Measurements from ENCODE around the gene FOXC2. TPM values are rescaled to one million over a fixed set of nuclear protein-coding genes. Genes with fewer than 3 reads are reported as not detected.

FOXC2 gene
- total and polyA plus RNA-seq, 2 donors (not counting 1 experiment from before 2014, with no cell fraction given), result 0.50 to 1.1 TPM

- Histone ChIP-seq H3K27me3 (ENCODE audit: control insufficient read depth, insufficient read depth, low read length) (no peaks in the 10 kb centered on the region), H3K4me2 (ENCODE audit: extremely low read depth, insufficient read depth, low read length) (no peak overlapping the region), H2AFZ (ENCODE audit: low read length) (no peak overlapping the region), H3K4me1 (ENCODE audit: control insufficient read depth, extremely low read depth, insufficient read depth, low read length) (peaks cover 3% of the 10 kb centered on the region), H3K9ac (ENCODE audit: insufficient read depth, low read length) (no peak overlapping the region), H3K27ac (ENCODE audit: insufficient read depth, low read length) (no peak overlapping the region), H3K36me3 (ENCODE audit: control insufficient read depth, insufficient read depth, low read length) (peaks cover 6% of the 10 kb centered on the region), H3K9me3 (ENCODE audit: control insufficient read depth, insufficient read depth, low read depth, low read length) (no peaks in the 10 kb centered on the region), H3K79me2 (ENCODE audit: control insufficient read depth, insufficient read depth, low read length) (peaks cover 68% of the 10 kb centered on the region), H3K4me3 (replicated peaks in 1 of 4; ENCODE audit: control extremely low read depth in 1 of 4, insufficient read depth in 1 of 4, low read depth in 3 of 4, low read length in 4 of 4) (no peak overlapping the region), H4K20me1 (ENCODE audit: control insufficient read depth, extremely low read depth, insufficient read depth, low read length) (no peaks in the 10 kb centered on the region)
- DNase-seq (ENCODE audit: low read depth in 2 of 2), result no peak
- TF ChIP-seq CTCF (conservative IDR thresholded peaks at IDR 0.05 in 1 of 2, IDR thresholded peaks at IDR 0.05 in 1 of 2; ENCODE audit: low read depth in 1 of 2, low read length in 2 of 2) (no peak), EZH2 (IDR thresholded peaks at IDR 0.05; ENCODE audit: low read length, missing control alignments) (no peak)
Observed at GRCh38 chr16:86572041-86572521, 5.5 kb downstream of the FOXC2 start.

GRCh38 chr16:86572606-86573005, 6.0 kb downstream of the FOXC2 start:
- Histone ChIP-seq H3K79me2 (ENCODE audit: control insufficient read depth, insufficient read depth, low read length) (peaks cover 64% of the 10 kb centered on the region), H3K9me3 (ENCODE audit: control insufficient read depth, insufficient read depth, low read depth, low read length) (no peaks in the 10 kb centered on the region), H3K9ac (ENCODE audit: insufficient read depth, low read length) (no peak overlapping the region), H3K27ac (ENCODE audit: insufficient read depth, low read length) (no peak overlapping the region), H3K4me3 (replicated peaks in 1 of 4; ENCODE audit: control extremely low read depth in 1 of 4, insufficient read depth in 1 of 4, low read depth in 3 of 4, low read length in 4 of 4) (no peak overlapping the region), H2AFZ (ENCODE audit: low read length) (no peak overlapping the region), H4K20me1 (ENCODE audit: control insufficient read depth, extremely low read depth, insufficient read depth, low read length) (no peaks in the 10 kb centered on the region), H3K4me2 (ENCODE audit: extremely low read depth, insufficient read depth, low read length) (no peak overlapping the region), H3K27me3 (ENCODE audit: control insufficient read depth, insufficient read depth, low read length) (no peaks in the 10 kb centered on the region), H3K4me1 (ENCODE audit: control insufficient read depth, extremely low read depth, insufficient read depth, low read length) (peaks cover 6% of the 10 kb centered on the region), H3K36me3 (ENCODE audit: control insufficient read depth, insufficient read depth, low read length) (peaks cover 6% of the 10 kb centered on the region)
- no peak for DNase-seq (ENCODE audit: low read depth in 2 of 2)
- TF ChIP-seq EZH2 (IDR thresholded peaks at IDR 0.05; ENCODE audit: low read length, missing control alignments) (no peak), CTCF (conservative IDR thresholded peaks at IDR 0.05 in 1 of 2, IDR thresholded peaks at IDR 0.05 in 1 of 2; ENCODE audit: low read depth in 1 of 2, low read length in 2 of 2) (no peak)

GRCh38 chr16:86573215-86573614, 6.6 kb downstream of the FOXC2 start:
- peak in 1 of 2 donors; percentile 78 for DNase-seq (ENCODE audit: low read depth in 2 of 2)
- H3K36me3 ChIP-seq (ENCODE audit: control insufficient read depth, insufficient read depth, low read length), result peaks cover 6% of the 10 kb centered on the region
- H3K4me1 ChIP-seq (ENCODE audit: control insufficient read depth, extremely low read depth, insufficient read depth, low read length), result peaks cover 9% of the 10 kb centered on the region
- peaks cover 58% of the 10 kb centered on the region for H3K79me2 ChIP-seq (ENCODE audit: control insufficient read depth, insufficient read depth, low read length)
- no peak overlapping the region for H3K27ac ChIP-seq (ENCODE audit: insufficient read depth, low read length)
- no peak for TF ChIP-seq EZH2 (IDR thresholded peaks at IDR 0.05; ENCODE audit: low read length, missing control alignments)
- no peak for TF ChIP-seq CTCF (conservative IDR thresholded peaks at IDR 0.05 in 1 of 2, IDR thresholded peaks at IDR 0.05 in 1 of 2; ENCODE audit: low read depth in 1 of 2, low read length in 2 of 2)
- H3K4me2 ChIP-seq (ENCODE audit: extremely low read depth, insufficient read depth, low read length), result no peak overlapping the region
- H3K9me3 ChIP-seq (ENCODE audit: control insufficient read depth, insufficient read depth, low read depth, low read length), result no peaks in the 10 kb centered on the region
- no peak overlapping the region for H2AFZ ChIP-seq (ENCODE audit: low read length)
- no peak overlapping the region for H3K9ac ChIP-seq (ENCODE audit: insufficient read depth, low read length)
- no peak overlapping the region for H3K4me3 ChIP-seq (replicated peaks in 1 of 4; ENCODE audit: control extremely low read depth in 1 of 4, insufficient read depth in 1 of 4, low read depth in 3 of 4, low read length in 4 of 4)
- H3K27me3 ChIP-seq (ENCODE audit: control insufficient read depth, insufficient read depth, low read length), result no peaks in the 10 kb centered on the region
- H4K20me1 ChIP-seq (ENCODE audit: control insufficient read depth, extremely low read depth, insufficient read depth, low read length), result no peaks in the 10 kb centered on the region
